Mononuclear cell (primary cell): ENCODE measurements around the gene SLX4IP. TPM values are rescaled to one million over a fixed set of nuclear protein-coding genes. Genes with fewer than 3 reads are reported as not detected.

Experiments used
- H3K27me3 ChIP-seq: 2 replicates; pipeline ENCODE4 v1.6.0; 2011; ENCODE audit warnings: low read length, control low read depth; ENCODE audit not compliant: insufficient read depth
- H3K4me1 ChIP-seq: 2 replicates; pipeline ENCODE4 v1.5.1; 2011; ENCODE audit warnings: mild to moderate bottlenecking, low read length, control low read depth; ENCODE audit not compliant: insufficient read depth
- H3K4me3 ChIP-seq: 2 replicates; pipeline ENCODE4 v1.5.1; 2011; ENCODE audit warnings: mild to moderate bottlenecking, low read length, moderate library complexity
- H3K9me3 ChIP-seq: 2 replicates; pipeline ENCODE4 v1.5.1; 2011; ENCODE audit warnings: low read depth, mild to moderate bottlenecking, control low read depth, low read length
- total RNA-seq: library from RNA; depleted of rRNA; stranded (reverse); fragments of >200 nt; gene quantifications from one replicate; pipeline ENCODE4 v1.2.3, GENCODE V29; 2012

Gene SLX4IP
- total RNA-seq, 1 donor = 1.2 TPM

- Histone ChIP-seq H3K4me1 (peaks cover 22% of the 10 kb centered on the region), H3K4me3 (no peak overlapping the region), H3K9me3 (no peaks in the 10 kb centered on the region), H3K27me3 (no peaks in the 10 kb centered on the region)
Observed at GRCh38 chr20:10438217-10438616, 3.1 kb downstream of the SLX4IP start.

DNA sequence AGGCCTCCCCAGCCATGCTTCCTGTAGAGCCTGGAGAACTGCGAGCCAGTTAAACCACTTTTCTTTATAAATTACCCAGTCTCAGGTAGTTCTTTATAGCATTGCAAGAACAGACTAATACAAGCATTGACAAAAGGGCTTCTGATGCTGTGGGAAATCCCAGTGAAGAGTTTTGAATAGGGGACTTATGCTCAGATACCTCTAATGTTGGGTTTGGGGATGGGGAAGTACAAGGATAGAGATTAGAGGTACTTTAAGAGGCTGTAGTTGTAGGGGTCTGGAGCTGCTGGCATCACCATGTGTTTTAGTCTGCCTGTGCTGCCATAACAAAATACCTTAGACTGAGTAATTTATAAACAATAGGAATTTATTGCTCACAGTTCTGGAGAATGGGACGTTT, 8.8 kb downstream of the SLX4IP start:
- no peak overlapping the region for H3K4me3 ChIP-seq
- H3K9me3 ChIP-seq = no peaks in the 10 kb centered on the region
- H3K4me1 ChIP-seq = peaks cover 4% of the 10 kb centered on the region
- no peaks in the 10 kb centered on the region for H3K27me3 ChIP-seq

DNA sequence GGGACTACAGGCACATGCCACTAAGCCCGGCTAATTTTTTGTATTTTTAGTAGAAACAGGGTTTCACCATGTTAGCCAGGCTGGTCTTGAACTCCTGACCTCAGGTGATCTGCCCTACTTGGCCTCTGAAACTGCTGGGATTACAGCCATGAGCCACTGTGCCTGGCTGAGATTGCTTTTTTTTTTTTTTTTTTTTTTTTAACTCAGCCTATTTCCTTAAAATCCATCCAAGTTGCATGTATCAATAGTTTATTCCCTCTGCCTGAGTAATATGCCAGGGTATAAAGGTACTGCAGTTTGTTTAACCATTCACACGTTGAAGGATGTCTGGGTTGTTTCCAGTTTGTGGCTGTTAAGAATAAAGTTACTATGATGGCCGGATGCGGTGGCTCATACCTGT, 10.7 kb downstream of the SLX4IP start:
- H3K4me3 ChIP-seq = no peak overlapping the region
- no peaks in the 10 kb centered on the region for H3K9me3 ChIP-seq
- H3K27me3 ChIP-seq = no peaks in the 10 kb centered on the region
- peaks cover 4% of the 10 kb centered on the region for H3K4me1 ChIP-seq

GRCh38 chr20:10447028-10447427, 11.9 kb downstream of the SLX4IP start:
- H3K4me1 ChIP-seq = peaks cover 4% of the 10 kb centered on the region
- H3K27me3 ChIP-seq = no peaks in the 10 kb centered on the region
- H3K4me3 ChIP-seq = no peak overlapping the region
- H3K9me3 ChIP-seq = no peaks in the 10 kb centered on the region

DNA sequence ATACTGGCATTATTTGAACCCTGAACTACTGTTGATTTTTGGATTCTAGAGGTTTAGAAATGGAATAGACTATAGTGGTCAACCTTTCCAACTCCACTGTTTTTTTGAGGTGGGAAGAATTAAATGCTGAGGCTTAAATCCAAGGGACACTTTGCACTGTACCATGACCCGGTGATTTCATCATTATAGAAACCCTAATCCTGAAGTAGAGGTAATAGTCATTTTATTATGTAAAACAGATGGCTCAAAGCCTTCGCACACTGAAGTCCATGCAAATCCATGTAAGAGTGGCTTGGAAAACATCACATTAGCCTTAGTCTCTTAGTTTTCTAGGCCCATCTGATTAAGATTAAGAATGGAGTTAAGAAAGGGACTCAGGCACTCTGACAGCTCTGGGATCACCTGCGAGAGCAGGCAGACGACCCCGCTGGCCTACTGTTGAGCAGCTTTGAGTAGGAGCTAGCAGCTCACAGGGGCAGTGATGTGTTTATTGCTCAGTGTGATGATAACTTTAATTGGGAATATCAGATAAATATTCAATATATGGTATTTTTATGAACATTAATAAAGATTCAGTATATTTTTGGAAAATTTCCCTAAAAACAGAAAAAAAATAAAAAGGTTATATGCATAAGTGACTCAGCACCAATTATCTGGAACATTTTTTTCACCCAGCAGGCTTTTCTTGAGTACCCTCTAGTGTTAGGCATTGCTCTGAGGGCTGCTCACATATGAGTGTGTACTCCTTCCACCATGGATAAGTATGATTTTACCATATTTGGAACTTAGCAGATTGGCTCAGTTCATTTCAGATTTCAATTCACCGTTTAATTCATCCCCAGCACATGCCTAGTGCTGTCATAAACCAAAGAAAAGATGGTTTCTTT, 13.4 kb downstream of the SLX4IP start:
- Histone ChIP-seq H3K4me1 (peaks cover 11% of the 10 kb centered on the region), H3K4me3 (no peak overlapping the region), H3K27me3 (no peaks in the 10 kb centered on the region), H3K9me3 (no peaks in the 10 kb centered on the region)

DNA sequence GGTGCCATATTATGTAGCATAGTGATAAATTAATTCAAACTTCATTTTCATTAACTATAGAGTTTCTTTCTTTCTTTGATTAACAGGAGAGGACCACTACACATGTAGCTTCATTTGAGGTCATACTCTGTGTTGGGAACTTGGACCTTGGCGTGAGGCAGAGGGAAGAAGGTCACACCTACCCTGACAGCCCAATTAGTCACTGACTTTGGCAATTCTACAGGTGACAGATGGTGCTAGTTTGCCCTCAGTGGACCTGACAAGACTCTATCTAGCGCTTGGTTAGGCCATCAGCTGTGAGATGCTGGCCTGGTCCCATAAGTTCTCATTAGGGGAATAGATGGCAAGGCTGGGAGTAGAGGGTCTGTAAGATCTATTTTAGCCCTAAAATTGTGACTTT, 14.2 kb downstream of the SLX4IP start:
- H3K4me3 ChIP-seq = no peak overlapping the region
- H3K27me3 ChIP-seq = no peaks in the 10 kb centered on the region
- peaks cover 17% of the 10 kb centered on the region for H3K4me1 ChIP-seq
- H3K9me3 ChIP-seq = no peaks in the 10 kb centered on the region

DNA sequence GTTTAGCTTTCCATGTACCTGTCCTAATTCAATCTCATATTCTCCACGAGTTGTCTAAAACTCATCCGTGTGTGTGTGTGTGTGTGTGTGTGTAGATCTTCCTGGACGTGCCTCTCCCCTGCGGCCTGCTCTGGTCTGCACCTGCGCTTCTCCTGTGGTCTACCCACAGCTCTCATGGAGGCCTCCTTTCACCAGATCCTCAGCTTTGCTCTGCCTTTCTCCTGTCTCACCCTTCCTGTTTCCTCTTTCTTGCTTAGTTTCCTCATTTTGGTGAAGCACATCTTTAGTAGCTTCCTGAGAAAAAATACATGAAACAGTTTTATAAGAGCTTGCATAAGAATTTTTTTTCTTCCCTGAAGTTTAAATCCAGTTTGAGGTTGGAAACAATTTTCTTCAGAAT, 18.1 kb downstream of the SLX4IP start:
- H3K4me3 ChIP-seq = no peak overlapping the region
- peaks cover 15% of the 10 kb centered on the region for H3K4me1 ChIP-seq
- no peaks in the 10 kb centered on the region for H3K9me3 ChIP-seq
- H3K27me3 ChIP-seq = no peaks in the 10 kb centered on the region

DNA sequence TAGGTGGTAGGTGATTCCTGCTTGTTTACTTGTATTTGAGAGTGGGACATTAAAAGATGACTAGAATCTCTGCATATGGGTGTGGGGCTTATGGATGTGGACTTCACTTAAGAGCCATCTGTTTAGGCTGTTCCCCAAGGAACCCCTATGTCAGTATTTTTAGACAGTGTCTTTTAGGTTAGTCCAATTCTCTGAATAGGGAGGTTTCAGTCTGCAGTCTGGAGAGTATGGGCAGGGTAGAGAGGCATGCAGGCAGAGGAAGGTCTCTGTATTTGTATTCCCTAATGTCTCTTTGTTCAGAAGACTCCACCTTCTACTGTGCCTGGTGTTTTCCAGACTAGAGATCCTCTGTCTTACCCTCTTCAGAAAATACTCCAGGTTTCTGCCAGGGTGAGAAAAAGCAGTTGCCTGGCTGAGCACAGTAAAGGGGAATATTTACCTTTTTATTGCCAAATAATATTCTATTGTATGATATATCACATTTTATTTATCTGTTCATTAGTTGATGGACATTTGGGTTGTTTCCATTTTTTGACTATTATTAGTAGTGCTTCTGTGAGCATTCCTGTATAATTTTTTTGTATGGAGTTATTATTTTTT, 19.1 kb downstream of the SLX4IP start:
- no peak overlapping the region for H3K4me3 ChIP-seq
- peaks cover 15% of the 10 kb centered on the region for H3K4me1 ChIP-seq
- H3K9me3 ChIP-seq = no peaks in the 10 kb centered on the region
- no peaks in the 10 kb centered on the region for H3K27me3 ChIP-seq

DNA sequence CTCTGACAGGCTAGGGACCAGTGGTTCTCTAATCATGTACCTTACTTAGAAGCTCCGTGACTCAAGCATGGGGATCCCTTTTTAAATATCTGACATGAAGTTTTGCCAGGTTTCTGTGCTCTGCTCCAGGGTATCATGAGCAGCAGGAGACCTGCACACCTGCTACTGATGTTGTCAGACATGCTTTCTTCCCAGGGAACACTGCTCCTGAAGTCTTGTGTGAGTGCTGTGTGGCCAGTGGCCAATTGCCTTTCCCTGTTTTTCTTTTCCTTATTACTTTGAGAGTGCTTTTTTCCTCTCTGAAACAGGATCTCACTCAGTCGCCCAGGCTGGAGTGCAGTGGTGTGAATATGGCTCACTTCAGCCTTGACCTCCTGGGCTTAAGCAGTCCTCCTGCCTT, 26.4 kb downstream of the SLX4IP start:
- H3K27me3 ChIP-seq = no peaks in the 10 kb centered on the region

DNA sequence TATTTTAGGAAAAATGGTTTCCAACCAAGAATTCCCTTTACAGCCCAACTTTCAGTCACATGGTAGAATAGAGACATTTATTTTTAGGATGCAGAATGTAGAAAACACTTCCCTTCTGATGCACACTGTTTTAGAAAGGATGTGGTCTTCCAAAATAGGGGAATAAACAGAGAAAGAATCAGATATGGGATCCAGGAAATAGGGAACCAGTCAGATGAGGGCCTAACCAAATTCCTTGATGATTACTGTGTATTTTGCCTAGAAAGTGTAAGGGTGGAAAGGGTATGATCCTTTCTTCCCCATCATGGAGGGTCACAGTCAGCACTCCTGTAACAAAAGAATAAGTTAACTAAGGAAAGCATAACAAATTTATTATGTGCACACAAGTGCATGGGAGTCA, 27.4 kb downstream of the SLX4IP start:
- no peak overlapping the region for H3K4me3 ChIP-seq
- peaks cover 6% of the 10 kb centered on the region for H3K9me3 ChIP-seq
- H3K27me3 ChIP-seq = no peaks in the 10 kb centered on the region
- peaks cover 9% of the 10 kb centered on the region for H3K4me1 ChIP-seq

More for the DNA sequence above, 26.4 kb downstream of the SLX4IP start:
- Histone ChIP-seq H3K9me3 (peaks cover 6% of the 10 kb centered on the region), H3K4me1 (peaks cover 9% of the 10 kb centered on the region), H3K4me3 (no peak overlapping the region)

DNA sequence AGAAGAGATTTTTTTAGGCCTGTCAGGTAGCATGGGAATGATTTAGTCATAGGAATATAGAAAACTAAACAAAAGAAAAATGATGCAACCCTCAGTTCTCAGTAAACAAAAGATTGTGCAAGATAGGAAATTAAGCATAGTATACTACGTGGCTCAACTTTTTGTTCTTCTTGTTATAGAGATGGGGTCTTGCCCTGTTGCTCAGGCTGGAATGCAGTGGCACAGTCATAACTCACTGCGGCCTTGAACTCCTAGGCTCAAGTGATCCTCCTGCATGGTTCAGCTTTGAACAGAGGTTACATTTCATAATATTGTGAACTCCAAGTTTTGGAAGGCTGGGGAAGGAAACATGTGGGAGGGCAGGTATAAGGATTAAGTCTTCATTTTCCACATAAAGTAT, 28.5 kb downstream of the SLX4IP start:
- Histone ChIP-seq H3K4me3 (no peak overlapping the region), H3K27me3 (no peaks in the 10 kb centered on the region), H3K9me3 (peaks cover 6% of the 10 kb centered on the region), H3K4me1 (peaks cover 9% of the 10 kb centered on the region)

GRCh38 chr20:10465135-10465534, 30.0 kb downstream of the SLX4IP start:
- H3K9me3 ChIP-seq = peaks cover 6% of the 10 kb centered on the region
- H3K27me3 ChIP-seq = no peaks in the 10 kb centered on the region
- peaks cover 22% of the 10 kb centered on the region for H3K4me1 ChIP-seq
- H3K4me3 ChIP-seq = no peak overlapping the region

GRCh38 chr20:10466325-10466724, 31.2 kb downstream of the SLX4IP start:
- peaks cover 21% of the 10 kb centered on the region for H3K4me1 ChIP-seq
- peaks cover 6% of the 10 kb centered on the region for H3K9me3 ChIP-seq
- no peaks in the 10 kb centered on the region for H3K27me3 ChIP-seq
- no peak overlapping the region for H3K4me3 ChIP-seq

- no peak overlapping the region for H3K4me3 ChIP-seq
- H3K27me3 ChIP-seq = no peaks in the 10 kb centered on the region
- H3K4me1 ChIP-seq = peaks cover 16% of the 10 kb centered on the region
- H3K9me3 ChIP-seq = peaks cover 6% of the 10 kb centered on the region
Observed at GRCh38 chr20:10466855-10467254, 31.8 kb downstream of the SLX4IP start.

DNA sequence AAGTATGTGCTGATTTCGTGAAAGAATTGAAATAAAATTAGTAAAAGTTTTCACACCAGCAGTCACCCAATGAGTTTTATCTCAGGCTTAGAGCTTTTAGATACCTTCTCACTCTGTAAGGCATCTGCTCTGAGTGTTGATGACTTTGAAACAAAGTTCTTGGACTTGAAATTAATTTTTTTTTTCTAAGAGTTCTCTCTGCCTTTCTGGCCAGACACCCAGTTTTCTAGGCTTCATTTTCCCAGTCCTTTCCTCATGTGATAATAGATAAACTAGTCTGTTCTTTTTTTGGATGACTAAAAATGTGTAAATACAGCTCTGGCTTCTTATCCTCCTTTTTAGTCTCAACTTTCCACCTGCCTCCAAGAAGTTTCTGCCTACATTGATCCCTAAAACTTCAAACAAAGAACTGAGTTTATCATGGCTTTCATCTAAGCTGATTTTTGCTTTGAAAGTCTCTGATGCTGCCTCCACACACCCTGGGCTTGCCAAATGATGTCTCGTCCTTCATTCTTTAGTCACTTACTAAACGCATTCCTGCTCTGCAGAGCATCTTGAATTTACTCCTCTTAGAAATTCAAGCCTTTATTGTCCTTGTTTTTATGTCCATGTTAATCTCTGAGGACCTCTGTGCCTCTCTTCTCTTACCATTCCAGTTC, 32.7 kb downstream of the SLX4IP start:
- peaks cover 16% of the 10 kb centered on the region for H3K4me1 ChIP-seq
- no peak overlapping the region for H3K4me3 ChIP-seq
- H3K27me3 ChIP-seq = no peaks in the 10 kb centered on the region
- H3K9me3 ChIP-seq = peaks cover 6% of the 10 kb centered on the region
